Measurements from ENCODE around the gene RIPOR2.

Gene RIPOR2

DNA sequence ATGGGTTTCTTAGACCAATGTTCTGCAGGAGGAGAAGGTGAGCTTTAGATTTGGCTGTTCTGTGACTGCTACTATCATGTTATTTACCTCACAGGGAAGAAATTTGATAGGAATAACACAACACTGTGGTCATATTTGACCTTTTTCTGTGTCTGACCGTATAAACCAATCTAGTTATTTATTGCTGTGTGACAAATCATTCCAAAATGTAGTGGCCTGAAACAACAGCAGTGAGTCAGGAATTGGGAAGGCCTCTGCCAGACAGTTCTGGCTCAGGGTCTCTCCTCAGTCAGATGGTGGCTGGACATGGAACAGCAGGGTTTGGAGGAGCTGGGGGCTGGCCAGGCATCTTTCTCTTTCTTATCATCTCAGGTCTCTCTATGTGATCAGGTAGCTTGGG is 33.0 kb downstream of the RIPOR2 start:
- TF ChIP-seq CTCF (IDR thresholded peaks at IDR 0.05; ENCODE audit: low read depth, low read length): no peak
- TF ChIP-seq EZH2phosphoT487 (IDR thresholded peaks at IDR 0.05; ENCODE audit: low read depth): no peak

GRCh38 chr6:24901698-24902328 is 33.9 kb downstream of the RIPOR2 start:
- H3K79me2 ChIP-seq (ENCODE audit: low read length): peaks cover 95% of the 10 kb centered on the region
- no peaks in the 10 kb centered on the region for H3K27me3 ChIP-seq (ENCODE audit: low read depth, low read length)
- no peak for TF ChIP-seq CTCF (IDR thresholded peaks at IDR 0.05; ENCODE audit: low read depth, low read length)
- no peak for TF ChIP-seq EZH2phosphoT487 (IDR thresholded peaks at IDR 0.05; ENCODE audit: low read depth)
- H2AFZ ChIP-seq (ENCODE audit: low read depth, low read length): no peak overlapping the region
- H3K27ac ChIP-seq (ENCODE audit: low read length): no peak overlapping the region
- H4K20me1 ChIP-seq (ENCODE audit: insufficient read depth, low read length): peaks cover 96% of the 10 kb centered on the region
- H3K4me3 ChIP-seq (ENCODE audit: low read length): no peak overlapping the region
- H3K36me3 ChIP-seq (replicated peaks; ENCODE audit: low read depth, low read length): peaks cover 51% of the 10 kb centered on the region
- H3K9me3 ChIP-seq (ENCODE audit: insufficient read depth, low read length): no peaks in the 10 kb centered on the region
- H3K4me1 ChIP-seq (ENCODE audit: low read length): no peaks in the 10 kb centered on the region
- H3K9ac ChIP-seq (ENCODE audit: low read length): no peak overlapping the region
- H3K4me2 ChIP-seq (ENCODE audit: low read length): no peak overlapping the region

More for the DNA sequence above, 33.0 kb downstream of the RIPOR2 start:
- peaks cover 53% of the 10 kb centered on the region for H3K36me3 ChIP-seq (replicated peaks; ENCODE audit: low read depth, low read length)
- no peak overlapping the region for H3K27ac ChIP-seq (ENCODE audit: low read length)
- H2AFZ ChIP-seq (ENCODE audit: low read depth, low read length): no peak overlapping the region
- H3K9ac ChIP-seq (ENCODE audit: low read length): no peak overlapping the region
- H3K27me3 ChIP-seq (ENCODE audit: low read depth, low read length): no peaks in the 10 kb centered on the region
- no peak overlapping the region for H3K4me3 ChIP-seq (ENCODE audit: low read length)
- peaks cover 95% of the 10 kb centered on the region for H3K79me2 ChIP-seq (ENCODE audit: low read length)
- no peaks in the 10 kb centered on the region for H3K9me3 ChIP-seq (ENCODE audit: insufficient read depth, low read length)
- peaks cover 4% of the 10 kb centered on the region for H3K4me1 ChIP-seq (ENCODE audit: low read length)
- H4K20me1 ChIP-seq (ENCODE audit: insufficient read depth, low read length): peaks cover 96% of the 10 kb centered on the region
- H3K4me2 ChIP-seq (ENCODE audit: low read length): no peak overlapping the region

DNA sequence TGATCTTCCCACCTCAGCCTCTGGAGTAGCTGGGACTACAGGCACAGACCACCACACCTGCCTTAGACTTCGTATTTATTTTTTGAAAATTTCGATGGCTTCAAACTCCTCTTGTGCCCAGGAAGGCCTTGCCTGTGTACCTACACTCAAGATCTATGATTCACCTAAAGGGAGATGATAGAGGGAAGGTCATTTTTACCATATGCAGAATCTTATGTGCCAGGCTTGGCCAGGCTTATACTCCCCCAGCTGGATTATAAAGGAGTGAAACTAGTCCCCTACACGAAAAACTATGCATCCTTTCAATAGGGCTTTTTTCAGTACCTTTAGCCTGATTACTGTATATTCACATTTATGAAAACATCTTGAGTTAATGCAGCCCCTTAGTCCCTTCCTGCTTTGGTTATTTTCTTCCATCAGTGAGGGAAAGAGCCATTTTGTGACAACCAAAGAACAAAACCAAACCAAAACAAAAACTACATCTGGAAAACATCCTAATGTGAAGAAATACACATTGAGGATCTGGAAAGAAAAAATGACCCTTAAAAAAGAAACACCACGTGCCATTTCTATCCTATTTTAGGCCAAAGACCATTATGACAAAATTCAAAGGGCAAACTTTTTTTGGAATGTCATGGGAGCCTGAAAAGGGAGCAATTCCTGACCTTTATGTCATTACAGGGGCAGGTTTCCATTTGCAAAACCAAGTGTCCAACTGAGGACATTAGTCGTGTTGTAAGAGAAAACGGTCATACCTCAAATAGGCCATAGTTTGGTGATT is 34.7 kb downstream of the RIPOR2 start:
- Histone ChIP-seq H4K20me1 (ENCODE audit: insufficient read depth, low read length) (peaks cover 93% of the 10 kb centered on the region), H3K4me2 (ENCODE audit: low read length) (no peak overlapping the region), H3K27me3 (ENCODE audit: low read depth, low read length) (no peaks in the 10 kb centered on the region), H3K9ac (ENCODE audit: low read length) (no peak overlapping the region), H2AFZ (ENCODE audit: low read depth, low read length) (no peak overlapping the region), H3K9me3 (ENCODE audit: insufficient read depth, low read length) (no peaks in the 10 kb centered on the region), H3K36me3 (replicated peaks; ENCODE audit: low read depth, low read length) (peaks cover 47% of the 10 kb centered on the region), H3K79me2 (ENCODE audit: low read length) (peaks cover 93% of the 10 kb centered on the region), H3K4me3 (ENCODE audit: low read length) (no peak overlapping the region), H3K27ac (ENCODE audit: low read length) (no peak overlapping the region), H3K4me1 (ENCODE audit: low read length) (no peaks in the 10 kb centered on the region)
- TF ChIP-seq CTCF (IDR thresholded peaks at IDR 0.05; ENCODE audit: low read depth, low read length): no peak

DNA sequence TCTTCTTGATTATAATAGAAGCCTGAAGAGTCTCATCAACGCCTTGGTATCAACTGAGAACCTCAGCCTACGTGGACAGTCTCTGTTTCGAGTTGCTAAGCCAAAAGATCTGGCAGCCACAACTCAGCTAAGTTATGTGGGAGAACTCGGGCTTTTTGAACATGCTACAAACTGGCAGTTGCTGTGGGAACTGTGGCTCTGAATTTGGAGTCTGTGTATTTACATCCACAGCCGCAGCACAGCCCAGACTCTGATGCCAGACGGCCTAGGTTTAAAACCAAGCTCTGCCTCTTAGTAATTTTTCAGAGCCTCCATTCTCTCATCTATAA is 35.8 kb downstream of the RIPOR2 start:
- no peaks in the 10 kb centered on the region for H3K9me3 ChIP-seq (ENCODE audit: insufficient read depth, low read length)
- H2AFZ ChIP-seq (ENCODE audit: low read depth, low read length): no peak overlapping the region
- H3K27me3 ChIP-seq (ENCODE audit: low read depth, low read length): no peaks in the 10 kb centered on the region
- H3K4me1 ChIP-seq (ENCODE audit: low read length): no peaks in the 10 kb centered on the region
- peaks cover 41% of the 10 kb centered on the region for H3K36me3 ChIP-seq (replicated peaks; ENCODE audit: low read depth, low read length)
- no peak overlapping the region for H3K9ac ChIP-seq (ENCODE audit: low read length)
- H3K4me2 ChIP-seq (ENCODE audit: low read length): no peak overlapping the region
- peaks cover 90% of the 10 kb centered on the region for H4K20me1 ChIP-seq (ENCODE audit: insufficient read depth, low read length)
- no peak overlapping the region for H3K27ac ChIP-seq (ENCODE audit: low read length)
- H3K4me3 ChIP-seq (ENCODE audit: low read length): no peak overlapping the region
- peaks cover 91% of the 10 kb centered on the region for H3K79me2 ChIP-seq (ENCODE audit: low read length)
- no peak for TF ChIP-seq EZH2phosphoT487 (IDR thresholded peaks at IDR 0.05; ENCODE audit: low read depth)

Data from OCI-LY3 (cell line).